HG03565 (cell line): ENCODE data around the gene MT1X.
A peak's percentile ranks its signal among the peaks of the same experiment; 100 is the strongest.

ENCODE experiments used
- ATAC-seq: cut with Tn5 transposase; IDR thresholded peaks from one replicate; pipeline ENCODE4 v1.9.1; 2021; ENCODE audit warnings: mild to moderate bottlenecking, moderate library complexity; ENCODE audit not compliant: unreplicated experiment

MT1X gene

GRCh38 chr16:56681939-56682702 lies at the start of gene MT1X:
MT1X (plus strand) TSS chr16:56682470; CDS start chr16:56682541, 71 bp downstream.
- peak; percentile 94 for ATAC-seq

- no peak for ATAC-seq
These were observed 49.4 kb upstream of the MT1X start for GRCh38 chr16:56632848-56633365.

GRCh38 chr16:56633535-56633934 lies 48.7 kb upstream of the MT1X start:
- ATAC-seq: no peak

- ATAC-seq: no peak
These were observed 47.4 kb upstream of the MT1X start for GRCh38 chr16:56634715-56635440.

GRCh38 chr16:56635441-56635967 lies 46.8 kb upstream of the MT1X start:
- ATAC-seq: no peak

- no peak for ATAC-seq
These were observed 45.5 kb upstream of the MT1X start for GRCh38 chr16:56636616-56637413.

GRCh38 chr16:56637814-56638750 lies 44.2 kb upstream of the MT1X start, which contains the start of gene MT1A:
MT1A (plus strand) TSS chr16:56638666; CDS start chr16:56638739, 73 bp downstream.
- no peak for ATAC-seq

GRCh38 chr16:56639045-56639444 lies 43.2 kb upstream of the MT1X start:
- no peak for ATAC-seq

- no peak for ATAC-seq
These were observed 42.2 kb upstream of the MT1X start for GRCh38 chr16:56640076-56640475.

- no peak for ATAC-seq
These were observed 41.1 kb upstream of the MT1X start for GRCh38 chr16:56641166-56641565.

GRCh38 chr16:56643080-56643778 lies 39.0 kb upstream of the MT1X start:
- no peak for ATAC-seq

GRCh38 chr16:56643833-56644232 lies 38.4 kb upstream of the MT1X start:
- no peak for ATAC-seq

- ATAC-seq: no peak
These were observed 37.0 kb upstream of the MT1X start for GRCh38 chr16:56645311-56645710.

- no peak for ATAC-seq
These were observed 36.4 kb upstream of the MT1X start for GRCh38 chr16:56645838-56646237.

- ATAC-seq: no peak
These were observed 34.4 kb upstream of the MT1X start for GRCh38 chr16:56647641-56648431.

GRCh38 chr16:56649271-56649670 lies 33.0 kb upstream of the MT1X start:
- no peak for ATAC-seq

GRCh38 chr16:56649820-56650219 lies 32.5 kb upstream of the MT1X start:
- ATAC-seq: no peak

GRCh38 chr16:56651586-56651985 lies 30.7 kb upstream of the MT1X start, which contains the start of gene MT1B:
MT1B (plus strand) TSS chr16:56651886; CDS start chr16:56651954, 68 bp downstream.
- ATAC-seq: no peak
